ENCODE data around the gene KIF14. TPM values are rescaled to one million over a fixed set of nuclear protein-coding genes. Genes with fewer than 3 reads are reported as not detected.

The KIF14 gene
- total RNA-seq, 1 donor from 2014 or later, result 0.38 TPM

DNA sequence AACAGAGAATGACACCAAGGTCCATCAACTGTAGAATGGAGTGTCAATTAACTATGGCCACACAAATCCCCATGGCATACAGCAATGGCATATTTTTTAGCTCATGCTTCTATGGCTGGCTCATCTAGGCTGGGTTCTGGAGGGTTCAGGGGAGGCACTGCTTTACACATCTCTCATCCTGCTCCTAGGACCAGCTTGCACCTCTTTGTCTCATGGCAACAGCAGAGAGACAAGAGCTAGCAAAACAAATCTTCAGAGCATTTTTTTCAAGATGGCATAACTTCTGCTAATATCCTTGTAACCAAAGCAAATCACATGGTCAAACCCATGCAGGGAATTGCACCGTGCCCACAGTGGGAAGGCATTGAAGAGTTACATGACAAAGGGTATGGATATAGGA is 82.4 kb downstream of the KIF14 start:
- TF ChIP-seq, protein P1, sequence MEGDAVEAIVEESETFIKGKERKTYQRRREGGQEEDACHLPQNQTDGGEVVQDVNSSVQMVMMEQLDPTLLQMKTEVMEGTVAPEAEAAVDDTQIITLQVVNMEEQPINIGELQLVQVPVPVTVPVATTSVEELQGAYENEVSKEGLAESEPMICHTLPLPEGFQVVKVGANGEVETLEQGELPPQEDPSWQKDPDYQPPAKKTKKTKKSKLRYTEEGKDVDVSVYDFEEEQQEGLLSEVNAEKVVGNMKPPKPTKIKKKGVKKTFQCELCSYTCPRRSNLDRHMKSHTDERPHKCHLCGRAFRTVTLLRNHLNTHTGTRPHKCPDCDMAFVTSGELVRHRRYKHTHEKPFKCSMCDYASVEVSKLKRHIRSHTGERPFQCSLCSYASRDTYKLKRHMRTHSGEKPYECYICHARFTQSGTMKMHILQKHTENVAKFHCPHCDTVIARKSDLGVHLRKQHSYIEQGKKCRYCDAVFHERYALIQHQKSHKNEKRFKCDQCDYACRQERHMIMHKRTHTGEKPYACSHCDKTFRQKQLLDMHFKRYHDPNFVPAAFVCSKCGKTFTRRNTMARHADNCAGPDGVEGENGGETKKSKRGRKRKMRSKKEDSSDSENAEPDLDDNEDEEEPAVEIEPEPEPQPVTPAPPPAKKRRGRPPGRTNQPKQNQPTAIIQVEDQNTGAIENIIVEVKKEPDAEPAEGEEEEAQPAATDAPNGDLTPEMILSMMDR (IDR thresholded peaks at IDR 0.05), result no peak
- no peak overlapping the region for H3K27ac Mint-ChIP-seq
- intact Hi-C loops (cut with micrococcal nuclease), result no loop called here
- H3K4me3 Mint-ChIP-seq, result no peak overlapping the region
- CTCF ChIA-PET, result interaction anchor here (0.6 kb wide), 1 partner anchor 544 kb away, joined by 3 read pairs; no protein-coding TSS in a partner anchor
- no peaks in the 10 kb centered on the region for H3K9me3 Mint-ChIP-seq
- POLR2A ChIA-PET, result no interaction called here
- DNase-seq (no peak), ATAC-seq (ENCODE audit: low read depth) (no peak)
- no peaks in the 10 kb centered on the region for H3K4me1 Mint-ChIP-seq
- no peaks in the 10 kb centered on the region for H3K36me3 Mint-ChIP-seq (ENCODE audit: low read depth)
- H3K27me3 Mint-ChIP-seq, result peaks cover 5% of the 10 kb centered on the region

DNA sequence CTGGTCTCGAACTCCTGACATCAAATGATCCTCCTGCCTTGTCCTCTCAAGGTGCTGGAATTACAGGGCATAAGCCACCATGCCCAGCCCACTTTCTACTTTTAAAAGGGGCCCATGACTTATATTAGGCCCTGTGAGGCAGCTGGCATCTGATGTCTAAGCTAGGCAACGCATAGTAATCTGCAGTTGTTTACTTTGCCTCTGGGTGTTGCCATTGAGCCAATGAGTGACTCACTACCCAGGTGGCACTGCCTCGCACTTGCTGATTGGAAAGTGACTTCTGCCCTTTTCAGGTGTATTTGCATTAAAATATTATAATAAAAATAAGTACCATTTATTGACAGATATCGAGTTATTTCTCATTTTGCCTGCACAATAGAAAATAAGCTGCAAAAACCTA is 84.9 kb downstream of the KIF14 start:
- intact Hi-C loops (cut with micrococcal nuclease), result no loop called here
- TF ChIP-seq, protein P1 (IDR thresholded peaks at IDR 0.05), result no peak
- Mint-ChIP-seq H3K36me3 (ENCODE audit: low read depth) (no peaks in the 10 kb centered on the region), H3K4me1 (no peaks in the 10 kb centered on the region), H3K27me3 (peaks cover 7% of the 10 kb centered on the region), H3K27ac (no peak overlapping the region), H3K4me3 (no peak overlapping the region), H3K9me3 (no peaks in the 10 kb centered on the region)
- no peak for DNase-seq
- no peak for ATAC-seq (ENCODE audit: low read depth)
- POLR2A ChIA-PET, result interaction anchor here (0.6 kb wide), 1 partner anchor 8 kb away, joined by 3 read pairs; no protein-coding TSS in a partner anchor
- CTCF ChIA-PET, result no interaction called here

DNA sequence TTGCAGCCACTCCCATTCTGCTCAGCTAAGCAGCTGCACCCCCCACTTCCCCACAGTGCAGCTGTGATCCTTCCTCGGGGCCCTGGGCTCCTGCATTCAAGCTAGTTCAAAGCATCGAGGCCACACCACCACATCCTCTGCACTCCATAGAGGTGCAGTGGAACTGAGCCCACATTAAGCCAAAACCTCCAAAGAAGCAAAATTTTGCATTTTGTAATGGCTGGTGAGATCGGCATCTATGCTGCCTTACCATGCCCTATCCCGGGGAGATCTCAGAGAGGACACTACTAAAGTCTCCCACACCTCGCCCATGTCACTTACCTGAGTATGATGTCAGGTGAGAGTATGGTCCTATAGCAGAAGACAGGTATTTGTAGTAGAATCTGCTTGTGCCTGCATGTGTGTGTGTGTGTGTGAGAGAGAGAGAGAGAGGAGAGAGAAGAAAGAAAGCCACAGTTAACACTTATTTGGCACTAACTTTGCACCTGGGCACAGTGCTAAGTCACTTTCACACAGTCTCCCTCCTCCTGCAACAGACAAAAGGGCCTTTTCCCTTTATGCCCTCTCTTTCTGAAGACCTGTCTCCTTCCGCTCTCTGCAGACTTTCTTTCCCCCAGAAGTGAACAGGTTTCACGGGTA is 89.8 kb downstream of the KIF14 start:
- peaks cover 5% of the 10 kb centered on the region for H3K27me3 Mint-ChIP-seq
- ChIA-PET POLR2A (no interaction called here), CTCF (no interaction called here)
- intact Hi-C loops (cut with micrococcal nuclease), result no loop called here
- DNase-seq (no peak), ATAC-seq (ENCODE audit: low read depth) (no peak)
- no peak overlapping the region for H3K4me3 Mint-ChIP-seq
- no peak overlapping the region for H3K27ac Mint-ChIP-seq
- TF ChIP-seq, protein P1 (IDR thresholded peaks at IDR 0.05), result no peak
- H3K36me3 Mint-ChIP-seq (ENCODE audit: low read depth), result no peaks in the 10 kb centered on the region
- H3K4me1 Mint-ChIP-seq, result peaks cover 17% of the 10 kb centered on the region
- no peaks in the 10 kb centered on the region for H3K9me3 Mint-ChIP-seq

DNA sequence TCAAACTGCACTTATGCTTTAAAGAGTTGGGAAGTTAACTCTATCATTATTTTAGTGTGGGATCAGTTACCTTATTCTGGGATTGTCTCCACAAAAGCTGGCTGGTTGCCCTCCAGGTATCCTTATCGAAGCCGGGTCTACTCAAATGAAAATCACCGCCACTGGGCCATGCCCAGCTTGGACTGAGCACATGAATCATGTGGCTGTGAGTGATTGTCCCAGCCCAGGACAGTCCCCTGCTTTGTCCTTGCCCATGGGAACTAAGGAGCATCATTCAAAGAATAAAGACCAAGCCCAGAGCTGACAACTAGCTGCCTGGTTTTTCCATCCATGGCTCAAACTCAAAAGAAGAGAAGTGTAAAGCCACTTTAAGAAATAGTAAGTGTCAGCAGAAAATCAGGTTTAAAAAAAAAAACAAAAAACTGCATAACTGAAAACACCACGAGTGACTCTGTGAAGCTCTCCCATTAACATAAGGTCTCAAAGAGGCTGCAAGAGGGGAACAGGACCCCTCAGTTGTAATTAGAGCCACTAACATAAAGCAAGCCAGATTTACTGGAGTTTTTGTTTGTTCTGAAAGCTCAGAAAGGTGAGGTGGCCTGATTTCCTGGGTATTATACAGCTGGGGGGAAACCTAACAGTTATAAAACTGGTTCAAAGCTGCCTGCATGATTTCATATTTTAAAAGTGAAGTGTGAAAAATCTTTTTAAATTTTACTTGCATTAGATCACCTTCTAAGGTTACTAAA is 91.5 kb downstream of the KIF14 start:
- TF ChIP-seq, protein P1 (IDR thresholded peaks at IDR 0.05), result no peak
- CTCF ChIA-PET, result interaction anchor here (0.5 to 1.0 kb wide), 2 partner anchors 20 to 93 kb away, joined by 3 to 5 read pairs; no protein-coding TSS in a partner anchor
- POLR2A ChIA-PET, result no interaction called here
- peaks cover 5% of the 10 kb centered on the region for H3K27me3 Mint-ChIP-seq
- no peak for ATAC-seq (ENCODE audit: low read depth)
- DNase-seq, result no peak
- no peaks in the 10 kb centered on the region for H3K9me3 Mint-ChIP-seq
- H3K27ac Mint-ChIP-seq, result no peak overlapping the region
- H3K4me1 Mint-ChIP-seq, result peaks cover 18% of the 10 kb centered on the region
- H3K4me3 Mint-ChIP-seq, result no peak overlapping the region
- no peaks in the 10 kb centered on the region for H3K36me3 Mint-ChIP-seq (ENCODE audit: low read depth)
- intact Hi-C loops (cut with micrococcal nuclease), result no loop called here

DNA sequence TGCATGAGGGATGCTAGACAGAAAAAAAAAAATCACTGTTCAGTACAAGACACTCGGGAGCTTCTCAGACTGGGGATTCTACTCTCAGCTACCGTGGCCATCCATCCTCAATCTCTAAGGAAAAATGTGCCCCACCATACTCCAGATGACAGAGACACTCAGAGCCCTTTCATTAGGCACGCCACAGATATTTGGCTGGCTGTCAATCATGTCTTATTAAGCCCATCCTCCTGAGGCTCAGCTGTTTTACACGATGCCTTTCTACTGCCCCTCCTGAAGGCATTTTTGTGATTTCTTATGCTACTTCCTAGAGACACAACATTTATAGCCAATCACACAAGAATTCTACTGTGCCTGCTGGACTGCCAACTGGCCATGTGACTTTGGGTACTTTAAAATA is 92.9 kb downstream of the KIF14 start:
- intact Hi-C loops (cut with micrococcal nuclease), result no loop called here
- peaks cover 1% of the 10 kb centered on the region for H3K27me3 Mint-ChIP-seq
- no peak overlapping the region for H3K4me3 Mint-ChIP-seq
- peaks cover 18% of the 10 kb centered on the region for H3K4me1 Mint-ChIP-seq
- TF ChIP-seq, protein P1 (IDR thresholded peaks at IDR 0.05), result no peak
- no peak overlapping the region for H3K27ac Mint-ChIP-seq
- H3K9me3 Mint-ChIP-seq, result no peaks in the 10 kb centered on the region
- no peak for ATAC-seq (ENCODE audit: low read depth)
- ChIA-PET CTCF (no interaction called here), POLR2A (interaction anchor here (0.6 kb wide), 1 partner anchor 8 kb away, joined by 3 read pairs; no protein-coding TSS in a partner anchor)
- DNase-seq, result no peak
- H3K36me3 Mint-ChIP-seq (ENCODE audit: low read depth), result no peaks in the 10 kb centered on the region

Measured in activated B cell treated with CpG ODN at 0.5 μM for 24 hours (primary cell).